Mucosa of descending colon (tissue), 3 donors: ENCODE results near the gene UNG. TPM values are rescaled to one million over a fixed set of nuclear protein-coding genes. Genes with fewer than 3 reads are reported as not detected.

ENCODE experiments used
- ATAC-seq: fragments of 200-7000 bp; cut with Tn5 transposase; one replicate; pipeline ENCODE4 v1.9.1; 2020; ENCODE audit warnings: mild to moderate bottlenecking, moderate library complexity
- DNase-seq, 3 donors: peaks; one replicate each; pipeline ENCODE4 v3.0.0-alpha.2; 2020
- H3K36me3 ChIP-seq: fragments of 200-600 bp; one replicate; pipeline ENCODE4 v1.8.0; 2021; ENCODE audit warnings: low read depth, mild to moderate bottlenecking
- H3K4me1 ChIP-seq: fragments of 200-600 bp; one replicate; pipeline ENCODE4 v1.8.0; 2021; ENCODE audit warnings: low read depth, mild to moderate bottlenecking
- H3K4me3 ChIP-seq: fragments of 200-600 bp; one replicate; pipeline ENCODE4 v1.8.0; 2021; ENCODE audit warnings: mild to moderate bottlenecking
- H3K9me3 ChIP-seq: fragments of 200-600 bp; one replicate; pipeline ENCODE4 v1.8.0; 2021; ENCODE audit warnings: mild to moderate bottlenecking
- CTCF ChIP-seq: fragments of 200-600 bp; IDR thresholded peaks from one replicate; pipeline ENCODE4 v1.8.0; 2022; ENCODE audit warnings: antibody characterized with exemption, mild to moderate bottlenecking
- intact Hi-C, 2 donors: fragments of 100-400 bp; cut with DNase I in 1 of 2; cut with micrococcal nuclease in 1 of 2; formaldehyde crosslinking; loops; one replicate each; pipeline versions ENCODE4 v1.11.0 to v1.11.1; 2022; cut with DNase I, micrococcal nuclease
- total RNA-seq, 3 donors: library from RNA; stranded (reverse); fragmentation: NEBNext Ultra II Directional in 2 of 3; extraction: Animal tissue kit (Norgen Biotek cat#: 25700) in 2 of 3; gene quantifications; one replicate each; pipeline versions ENCODE4 v1.2.1 to v1.2.4, GENCODE V29; 2021 to 2023
- donor health status: DM: no; HTN: no; CAD: no; lungs with moderate emphysema.
- donor health status: DM: no; HTN: no; CAD: no.
- donor health status: DM: no; HTN: yes; CAD: no.

UNG gene
- total RNA-seq, 3 donors from 2014 or later = 22.1 to 39.4 (median 35.6) TPM

DNA sequence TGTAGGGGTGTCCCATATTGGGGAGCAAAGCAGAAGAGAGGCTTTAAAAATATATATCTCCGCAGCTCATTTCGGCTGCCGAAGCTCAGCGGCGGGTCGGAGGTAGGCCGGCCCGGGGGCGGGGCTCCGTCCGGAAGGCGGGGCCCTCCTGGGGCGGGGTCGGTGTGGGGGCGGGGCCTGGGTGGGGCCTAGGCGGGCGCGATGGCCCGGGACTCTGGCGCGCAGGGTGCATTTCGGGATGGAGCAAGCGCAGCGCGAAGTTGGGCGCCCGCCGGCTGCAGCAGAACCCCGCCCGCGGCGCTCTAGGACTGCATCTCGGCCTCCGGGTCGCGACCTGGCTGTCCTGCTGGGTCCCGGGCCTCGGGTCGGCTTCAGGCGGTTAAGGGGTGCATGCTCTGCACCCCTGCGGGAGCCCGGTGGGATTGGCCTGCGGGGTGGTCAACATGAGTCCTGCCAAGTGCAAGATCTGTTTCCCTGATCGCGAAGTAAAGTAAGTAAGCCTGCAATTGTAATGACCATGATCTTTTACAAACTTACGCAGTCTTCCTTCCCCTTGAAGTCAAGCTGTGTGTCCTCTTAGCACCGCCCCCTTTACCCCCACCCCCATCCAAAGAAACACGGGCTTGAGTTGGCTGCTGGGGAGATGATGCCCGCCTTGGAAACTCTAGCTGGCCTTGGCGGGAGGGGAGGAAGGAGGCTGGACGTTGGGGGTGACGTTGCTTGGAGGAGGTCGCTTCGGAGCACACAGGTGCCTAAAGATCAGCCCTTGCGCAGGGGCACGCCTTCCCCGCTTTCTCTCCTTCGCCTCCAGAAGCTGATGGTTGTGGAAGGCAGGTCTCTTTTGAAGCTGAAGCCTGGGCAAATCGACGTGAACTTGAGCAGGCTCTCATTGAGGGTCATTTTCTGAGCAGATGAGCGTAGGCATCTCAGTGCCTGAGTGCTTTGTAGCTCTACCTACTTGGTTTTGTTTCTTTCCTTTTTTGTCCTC lies 57.3 kb downstream of the UNG start:
- no peaks in the 10 kb centered on the region for H3K4me1 ChIP-seq
- H3K4me3 ChIP-seq = no peak overlapping the region
- DNase-seq (peak; percentile 85 to 91 (median 89)), ATAC-seq (peak; percentile 96)
- TF ChIP-seq CTCF = no peak
- intact Hi-C loops = no loop called here
- H3K36me3 ChIP-seq = no peaks in the 10 kb centered on the region
- no peaks in the 10 kb centered on the region for H3K9me3 ChIP-seq

- ATAC-seq = no peak
Observed at GRCh38 chr12:109156036-109156435, 58.6 kb downstream of the UNG start.

DNA sequence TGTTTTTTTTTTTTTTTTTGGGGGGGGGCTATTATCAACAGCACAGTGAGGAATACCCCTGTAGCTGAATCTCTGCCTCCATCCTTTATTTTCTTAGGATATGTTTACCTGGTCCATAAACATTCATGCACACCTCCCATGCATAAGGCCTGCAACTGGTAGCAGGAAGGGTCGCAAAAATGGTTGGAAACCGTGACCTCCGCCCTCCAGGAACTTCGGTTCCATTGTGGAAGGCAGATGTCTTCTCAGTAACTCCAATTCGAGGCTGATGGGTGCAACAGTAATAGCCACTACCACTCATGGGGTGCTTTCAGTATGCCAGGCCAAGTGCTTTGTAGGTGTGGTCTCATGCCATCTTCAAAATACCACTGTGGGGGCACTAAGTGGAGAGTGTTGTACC lies 59.2 kb downstream of the UNG start:
- H3K4me1 ChIP-seq = no peaks in the 10 kb centered on the region
- intact Hi-C loops = no loop called here
- ATAC-seq = no peak
- no peak for TF ChIP-seq CTCF
- DNase-seq = no peak
- no peaks in the 10 kb centered on the region for H3K36me3 ChIP-seq
- no peaks in the 10 kb centered on the region for H3K9me3 ChIP-seq
- no peak overlapping the region for H3K4me3 ChIP-seq

More at GRCh38 chr12:109156036-109156435, 58.6 kb downstream of the UNG start:
- intact Hi-C loops = no loop called here
- H3K4me3 ChIP-seq = no peak overlapping the region
- H3K9me3 ChIP-seq = no peaks in the 10 kb centered on the region
- DNase-seq = no peak
- no peaks in the 10 kb centered on the region for H3K36me3 ChIP-seq
- no peaks in the 10 kb centered on the region for H3K4me1 ChIP-seq
- no peak for TF ChIP-seq CTCF

DNA sequence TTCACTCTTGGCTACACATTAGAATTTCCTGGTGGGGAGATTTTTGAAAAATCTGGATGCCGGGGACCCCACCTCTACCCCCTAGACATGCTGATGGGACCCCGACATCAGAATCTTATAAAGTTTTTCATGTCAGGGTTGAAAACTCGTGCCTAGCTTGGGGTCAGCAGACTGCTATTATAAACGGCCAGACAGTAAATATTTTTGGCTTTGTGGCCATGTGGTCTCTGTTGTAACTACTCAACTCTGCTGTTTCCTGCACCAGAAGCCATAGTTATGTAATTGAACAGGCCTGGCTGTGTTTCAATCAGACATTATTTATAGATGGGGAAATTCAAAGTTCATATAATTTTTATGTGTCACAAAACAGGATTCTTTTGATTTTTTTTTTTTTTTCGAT lies 60.6 kb downstream of the UNG start:
- intact Hi-C loops = no loop called here
- Histone ChIP-seq H3K4me1 (no peaks in the 10 kb centered on the region), H3K36me3 (no peaks in the 10 kb centered on the region), H3K4me3 (no peak overlapping the region), H3K9me3 (no peaks in the 10 kb centered on the region)
- no peak for TF ChIP-seq CTCF
- no peak for ATAC-seq
- no peak for DNase-seq

- ATAC-seq = no peak
- intact Hi-C loops = no loop called here
- no peaks in the 10 kb centered on the region for H3K36me3 ChIP-seq
- H3K9me3 ChIP-seq = no peaks in the 10 kb centered on the region
- no peak for DNase-seq
- H3K4me1 ChIP-seq = no peaks in the 10 kb centered on the region
- H3K4me3 ChIP-seq = no peak overlapping the region
- TF ChIP-seq CTCF = no peak
Observed at GRCh38 chr12:109160433-109160832, 63.0 kb downstream of the UNG start.

Other genes starting within 250 kb of the UNG start
- 10 to 100 TPM; 23.9 to 49.5 (median 25.6) TPM for gene SSH1, start 240.0 kb upstream of the UNG start, total RNA-seq
- 1 to 10 TPM in 2 of 3 donors, under 1 TPM in 1; 0.79 to 4.8 (median 3.0) TPM for gene DAO, start 217.5 kb upstream of the UNG start, total RNA-seq
- 1 to 10 TPM in 1 of 3 donors, under 1 TPM in 2; 0.26 to 1.7 (median 0.31) TPM for gene SVOP, start 76.5 kb upstream of the UNG start, total RNA-seq
- 10 to 100 TPM; 18.2 to 32.0 (median 26.9) TPM for gene USP30, start 45.0 kb upstream of the UNG start, total RNA-seq
- 10 to 100 TPM in 1 of 3 donors, 1 to 10 TPM in 2; 5.8 to 10.1 (median 7.5) TPM for gene ALKBH2, start 4.1 kb upstream of the UNG start, total RNA-seq
- 100 to 1,000 TPM in 1 of 3 donors, 10 to 100 TPM in 2; 54.4 to 155 (median 66.3) TPM for gene ACACB, start 19.0 kb downstream of the UNG start, total RNA-seq
- under 1 TPM in 1 of 3 donors, not detected in 2; 0.25 TPM for gene FOXN4, start 211.7 kb downstream of the UNG start, total RNA-seq